ENCODE measurements around the gene IL12RB1.

- no peak for TF ChIP-seq CTCF (IDR thresholded peaks at IDR 0.05; ENCODE audit: low read depth, low read length)
- no peak for TF ChIP-seq POLR2A (IDR thresholded peaks at IDR 0.05; ENCODE audit: extremely low read depth, insufficient read length)
- TF ChIP-seq, protein P1, sequence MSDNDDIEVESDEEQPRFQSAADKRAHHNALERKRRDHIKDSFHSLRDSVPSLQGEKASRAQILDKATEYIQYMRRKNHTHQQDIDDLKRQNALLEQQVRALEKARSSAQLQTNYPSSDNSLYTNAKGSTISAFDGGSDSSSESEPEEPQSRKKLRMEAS (IDR thresholded peaks at IDR 0.05; ENCODE audit: low read depth, low read length), result no peak
- TF ChIP-seq MYC (IDR thresholded peaks at IDR 0.05; ENCODE audit: low read depth, low read length), result no peak
Measured at GRCh38 chr19:18085702-18086457, 854 bp downstream of the IL12RB1 start.

Measured in NB4 (cell line).